ENCODE results near the gene DLGAP1.

DNA sequence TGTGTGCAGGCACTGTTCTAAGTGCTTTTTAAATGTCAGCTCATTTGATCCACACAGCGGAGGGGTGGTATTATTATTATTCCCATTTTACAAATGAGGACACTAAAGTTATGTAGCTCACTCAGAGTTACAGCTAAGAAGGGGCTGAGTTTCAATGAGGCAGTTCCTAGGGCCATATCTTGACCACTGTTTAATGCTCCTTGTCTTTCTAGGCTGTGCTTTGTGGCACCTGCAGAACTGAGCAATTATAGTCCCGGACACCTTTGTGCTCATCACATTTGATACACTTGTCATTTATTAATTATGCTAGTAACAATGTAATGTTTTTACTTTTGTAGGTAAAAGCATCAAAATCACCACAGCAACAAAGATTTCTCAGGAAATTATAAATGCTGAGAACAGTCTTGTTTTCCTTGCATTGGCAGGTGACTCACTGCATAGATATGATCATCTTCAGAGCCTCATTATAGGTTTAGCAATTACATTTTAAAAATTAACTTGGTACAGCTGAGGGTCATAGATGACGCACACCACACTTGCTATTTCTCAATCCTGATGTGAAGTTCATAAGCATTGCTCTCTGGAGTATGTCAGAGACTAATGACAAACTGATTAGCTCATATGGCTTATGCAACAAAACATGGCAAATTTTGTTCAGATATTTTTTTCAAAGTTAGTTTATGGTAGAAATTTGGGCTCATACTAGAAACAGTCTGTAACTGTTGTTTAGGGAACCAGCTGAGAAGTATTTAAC, 638.3 kb downstream of the DLGAP1 start:
- no peak for TF ChIP-seq EGR1 (IDR thresholded peaks at IDR 0.05; ENCODE audit: low read depth in 2 of 2)
- TF ChIP-seq, protein P1, sequence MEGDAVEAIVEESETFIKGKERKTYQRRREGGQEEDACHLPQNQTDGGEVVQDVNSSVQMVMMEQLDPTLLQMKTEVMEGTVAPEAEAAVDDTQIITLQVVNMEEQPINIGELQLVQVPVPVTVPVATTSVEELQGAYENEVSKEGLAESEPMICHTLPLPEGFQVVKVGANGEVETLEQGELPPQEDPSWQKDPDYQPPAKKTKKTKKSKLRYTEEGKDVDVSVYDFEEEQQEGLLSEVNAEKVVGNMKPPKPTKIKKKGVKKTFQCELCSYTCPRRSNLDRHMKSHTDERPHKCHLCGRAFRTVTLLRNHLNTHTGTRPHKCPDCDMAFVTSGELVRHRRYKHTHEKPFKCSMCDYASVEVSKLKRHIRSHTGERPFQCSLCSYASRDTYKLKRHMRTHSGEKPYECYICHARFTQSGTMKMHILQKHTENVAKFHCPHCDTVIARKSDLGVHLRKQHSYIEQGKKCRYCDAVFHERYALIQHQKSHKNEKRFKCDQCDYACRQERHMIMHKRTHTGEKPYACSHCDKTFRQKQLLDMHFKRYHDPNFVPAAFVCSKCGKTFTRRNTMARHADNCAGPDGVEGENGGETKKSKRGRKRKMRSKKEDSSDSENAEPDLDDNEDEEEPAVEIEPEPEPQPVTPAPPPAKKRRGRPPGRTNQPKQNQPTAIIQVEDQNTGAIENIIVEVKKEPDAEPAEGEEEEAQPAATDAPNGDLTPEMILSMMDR (IDR thresholded peaks at IDR 0.05; ENCODE audit: low read depth, low read length, missing input control), result no peak
- TF ChIP-seq MAX (IDR thresholded peaks at IDR 0.05), result no peak
- no peak for TF ChIP-seq TAF1 (conservative IDR thresholded peaks at IDR 0.05)

Data from liver (tissue), 3 donors.